NB4 (cell line): Measurements from ENCODE around the gene LTBP2.

Experiments
- CTCF ChIP-seq: IDR thresholded peaks from one replicate; pipeline ENCODE4 v1.5.1; 2012; ENCODE audit warnings: low read depth, low read length
- MAX ChIP-seq: IDR thresholded peaks from 2 replicates; pipeline ENCODE4 v1.6.1; 2011; ENCODE audit warnings: low read depth, low read length
- POLR2A ChIP-seq: IDR thresholded peaks from 2 replicates; pipeline ENCODE4 v1.6.1; 2011; ENCODE audit warnings: mild to moderate bottlenecking; ENCODE audit not compliant: insufficient read length; ENCODE audit errors: extremely low read depth

- no peak for TF ChIP-seq CTCF
- TF ChIP-seq POLR2A = no peak
- no peak for TF ChIP-seq MAX
Observed at GRCh38 chr14:74469548-74470518, 142.2 kb downstream of the LTBP2 start.
